NCI-H146 treated with DMSO at 0.1 percent for 48 hours (cell line): ENCODE measurements around the gene LDLRAD1.
A peak's percentile ranks its signal among the peaks of the same experiment; 100 is the strongest.
"Not testable (repeated sequence)": the region's sequence is repeated elsewhere in the genome, so short reads cannot be mapped to it uniquely, and the experiment has no call there.

Source experiments
- DNase-seq: peaks from one replicate; lab custom pipeline; 2025; ENCODE audit not compliant: unreplicated experiment; lab: John Stamatoyannopoulos, UW

Gene LDLRAD1

GRCh38 chr1:54018635-54019034, 649 bp upstream of the LDLRAD1 start:
- no peak for DNase-seq

DNA sequence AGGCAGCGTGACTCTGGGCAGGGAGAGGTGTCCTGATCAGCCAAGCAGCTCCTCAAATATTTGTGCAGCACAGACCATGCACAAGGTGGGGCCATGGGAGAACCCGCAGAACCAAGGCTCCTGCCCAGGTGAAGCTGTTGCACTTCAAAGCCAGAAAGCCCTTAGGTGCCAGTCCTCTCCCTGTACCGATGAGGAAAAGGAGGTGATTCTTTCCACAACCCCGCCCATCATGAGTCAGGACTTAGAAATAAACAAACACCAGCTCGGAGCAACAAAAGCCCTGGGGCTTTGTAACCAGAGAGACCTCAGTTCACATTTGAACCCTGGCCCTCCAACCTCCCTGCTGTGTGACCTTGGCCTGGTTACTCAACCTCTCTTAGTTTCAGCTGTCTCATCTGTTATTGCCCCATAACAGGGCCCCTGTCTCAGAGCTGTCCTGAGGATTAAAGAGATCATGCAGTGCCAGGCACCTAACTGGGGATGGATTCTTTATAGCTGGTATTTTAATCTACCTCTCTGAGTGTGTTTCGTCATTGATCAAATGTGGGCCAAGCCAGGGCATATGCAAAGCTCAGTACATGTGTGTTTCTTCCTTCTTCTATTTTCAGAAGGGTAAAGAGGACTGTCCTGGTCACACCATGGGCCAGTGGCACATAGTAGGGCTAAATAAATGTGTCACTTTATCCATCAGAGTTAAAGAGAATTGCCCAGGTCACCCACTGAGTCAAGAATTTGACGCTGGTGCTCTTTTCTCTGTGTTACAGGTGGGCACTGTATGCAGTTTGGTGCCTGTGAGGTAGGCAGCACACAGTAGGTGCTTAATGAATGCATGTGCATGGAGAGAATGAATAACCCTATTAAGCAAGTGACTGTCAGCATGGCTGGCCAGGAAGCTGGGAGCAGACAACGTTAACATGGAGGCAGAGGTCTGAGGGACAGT, 1.4 kb downstream of the LDLRAD1 start:
- peak; percentile 64 for DNase-seq

GRCh38 chr1:54014009-54014629, 3.9 kb downstream of the LDLRAD1 start:
- no peak for DNase-seq

GRCh38 chr1:54013393-54014008, 4.5 kb downstream of the LDLRAD1 start:
- DNase-seq = no peak

DNA sequence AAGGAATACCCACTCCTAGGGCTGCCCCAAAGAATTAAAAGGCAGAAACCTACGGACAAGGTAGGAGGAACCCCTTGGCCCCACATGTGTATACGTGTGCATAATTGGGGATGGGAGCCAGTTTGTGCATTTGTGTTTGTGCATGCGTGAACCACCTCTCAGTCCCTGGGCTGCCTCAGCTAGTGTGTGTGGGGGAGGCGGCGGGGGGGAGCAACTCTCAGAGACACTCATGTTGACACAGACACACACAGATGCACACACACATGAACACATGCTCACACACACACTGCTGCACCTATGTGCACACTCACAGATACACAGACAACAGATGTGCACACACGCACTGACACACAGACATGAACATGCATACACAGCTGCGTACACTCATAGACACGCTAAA, 5.1 kb downstream of the LDLRAD1 start:
- DNase-seq = no peak

DNA sequence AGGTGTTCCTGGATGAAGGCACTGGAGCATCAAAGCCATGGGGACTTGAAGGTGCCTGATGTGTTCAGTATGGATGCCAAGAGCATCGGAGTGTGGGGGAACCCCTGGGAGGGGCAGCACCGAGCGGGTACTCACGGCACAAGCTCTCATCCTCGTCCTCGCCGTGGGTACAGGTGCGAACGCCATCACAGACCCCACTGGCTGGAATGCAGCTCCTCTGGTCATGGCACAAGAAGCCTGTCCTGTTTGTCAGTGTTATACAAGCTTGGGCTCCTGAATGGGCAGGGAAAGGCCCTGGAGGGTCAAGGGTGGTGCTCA, 6.0 kb downstream of the LDLRAD1 start:
- no peak for DNase-seq

- no peak for DNase-seq
Measured at GRCh38 chr1:54011316-54012007, 6.5 kb downstream of the LDLRAD1 start.

DNA sequence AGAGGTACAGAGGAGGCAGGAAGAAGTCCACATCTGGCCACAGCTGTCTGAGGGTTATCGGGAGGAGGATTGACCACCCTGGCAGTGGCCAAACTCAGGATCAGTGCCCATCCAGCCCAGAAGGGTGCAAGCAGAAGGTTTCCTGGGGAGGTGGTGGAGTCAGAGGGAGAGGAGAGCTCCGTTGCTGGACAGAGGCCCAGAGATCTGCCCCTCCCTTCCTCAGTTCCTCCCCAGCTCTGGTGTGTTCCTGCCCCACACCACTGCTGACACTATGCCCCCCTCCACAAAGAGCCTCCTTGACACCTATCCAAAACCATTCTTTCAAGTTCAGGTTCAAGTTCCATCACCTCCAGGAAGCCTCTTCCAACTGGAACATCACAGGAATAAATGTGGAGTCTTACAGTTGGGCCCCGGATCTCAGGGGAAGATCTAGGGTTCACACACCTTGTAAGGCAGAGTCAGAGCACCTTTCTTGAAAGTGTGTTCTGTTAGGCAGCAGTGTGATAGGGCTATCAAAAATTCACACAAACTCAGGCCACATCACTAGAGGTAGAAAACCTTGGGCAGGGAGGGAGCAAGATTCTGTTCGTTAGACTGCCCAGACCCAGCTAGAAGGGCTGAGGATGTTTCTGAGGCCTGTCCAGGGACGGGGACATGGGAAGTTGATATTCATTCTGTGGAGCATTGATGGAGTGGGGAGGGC, 7.4 kb downstream of the LDLRAD1 start:
- no peak for DNase-seq

DNA sequence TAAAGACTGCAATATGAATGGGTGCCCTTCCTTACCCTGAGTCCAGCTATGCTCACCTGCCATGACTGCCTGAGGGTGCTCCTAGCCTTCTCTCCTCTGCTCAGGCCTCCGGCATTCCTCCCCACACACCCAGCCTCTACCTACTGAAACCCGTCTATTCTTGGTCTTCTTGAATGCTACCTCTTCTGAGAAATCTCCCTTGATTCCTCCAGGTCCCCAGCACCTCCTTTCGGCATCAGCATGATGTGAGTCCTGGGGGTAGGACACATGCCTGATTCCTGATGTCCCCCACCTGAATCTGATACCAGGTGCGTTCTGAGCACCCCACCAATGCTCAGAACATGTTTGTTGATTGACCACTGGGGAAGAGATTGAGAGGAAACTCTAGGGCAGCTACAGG, 8.6 kb downstream of the LDLRAD1 start:
- DNase-seq = no peak

GRCh38 chr1:54008876-54009275, 9.1 kb downstream of the LDLRAD1 start:
- no peak for DNase-seq

DNA sequence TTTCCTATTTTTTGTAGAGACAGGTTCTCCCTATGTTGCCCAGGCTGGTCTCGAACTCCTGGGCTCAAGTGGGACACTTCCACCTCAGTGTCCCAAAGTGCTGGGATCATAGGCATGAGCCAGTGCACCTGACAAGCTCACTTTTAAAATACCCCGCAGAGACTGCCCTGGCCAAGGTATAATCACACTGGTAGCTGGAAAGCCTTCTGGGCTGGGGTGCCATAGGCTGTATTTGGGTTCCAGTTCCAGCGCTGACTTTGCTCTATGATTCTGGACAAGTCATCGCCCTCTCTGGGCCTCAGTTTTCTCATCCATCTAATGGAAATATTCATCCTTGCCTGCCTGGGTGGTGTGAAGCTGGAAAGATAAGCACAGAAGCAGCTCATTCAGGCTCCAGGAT, 10.4 kb downstream of the LDLRAD1 start:
- no peak for DNase-seq

GRCh38 chr1:54006508-54006907, 11.5 kb downstream of the LDLRAD1 start:
- no peak for DNase-seq

DNA sequence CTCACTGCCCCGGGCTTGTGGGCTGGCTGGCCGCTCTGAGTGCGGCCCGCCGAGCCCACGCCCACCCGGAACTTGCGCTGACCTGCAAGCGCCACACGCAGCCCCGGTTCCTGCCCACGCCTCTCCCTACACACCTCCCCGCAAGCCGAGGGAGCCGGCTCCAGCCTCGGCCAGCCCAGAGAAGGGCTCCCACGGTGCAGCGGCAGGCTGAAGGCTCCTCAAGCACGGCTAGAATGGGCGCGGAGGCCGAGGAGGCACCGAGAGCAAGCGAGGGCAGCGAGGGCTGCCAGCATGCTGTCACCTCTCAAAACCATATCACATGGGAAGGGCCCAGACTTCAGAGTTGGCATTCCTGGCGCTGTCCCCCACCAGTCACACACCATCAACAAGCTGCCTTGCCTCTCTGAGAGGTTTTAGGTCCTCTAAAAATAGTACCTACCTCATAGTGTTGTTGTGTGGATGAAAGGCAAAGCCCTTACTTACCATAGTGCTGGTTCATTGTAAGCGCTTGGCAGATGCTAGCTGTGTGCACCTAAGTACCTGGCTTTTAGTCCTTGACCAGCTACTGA, 13.4 kb downstream of the LDLRAD1 start:
- DNase-seq = no peak

DNA sequence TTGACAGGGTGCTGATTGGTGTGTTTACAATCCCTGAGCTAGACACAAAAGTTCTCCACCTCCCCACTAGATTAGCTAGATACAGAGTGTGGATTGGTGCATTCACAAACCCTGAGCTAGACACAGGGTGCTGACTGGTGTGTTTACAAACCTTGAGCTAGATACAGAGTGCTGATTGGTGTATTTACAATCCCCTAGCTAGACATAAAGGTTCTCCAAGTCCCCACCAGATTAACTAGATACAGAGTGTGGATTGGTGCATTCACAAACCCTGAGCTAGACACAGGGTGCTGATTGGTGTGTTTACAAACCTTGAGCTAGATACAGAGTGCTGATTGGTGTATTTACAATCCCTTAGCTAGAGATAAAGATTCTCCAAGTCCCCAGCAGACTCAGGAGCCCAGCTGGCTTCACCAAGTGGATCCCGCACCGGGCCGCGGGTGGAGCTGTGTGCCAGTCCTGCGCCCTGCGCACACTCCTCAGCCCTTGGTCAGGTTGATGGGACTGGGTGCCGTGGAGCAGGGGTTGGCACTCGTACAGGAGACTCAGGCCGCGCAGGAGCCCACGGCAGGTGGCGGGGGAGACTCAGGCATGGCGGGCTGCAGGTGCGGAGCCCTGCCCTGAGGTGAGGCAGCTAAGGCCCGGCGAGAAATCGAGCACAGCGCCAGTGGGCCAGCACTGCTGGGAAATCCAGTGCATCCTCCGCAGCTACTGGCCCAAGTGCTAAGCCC, 14.1 kb downstream of the LDLRAD1 start:
- not testable (repeated sequence) for DNase-seq

DNA sequence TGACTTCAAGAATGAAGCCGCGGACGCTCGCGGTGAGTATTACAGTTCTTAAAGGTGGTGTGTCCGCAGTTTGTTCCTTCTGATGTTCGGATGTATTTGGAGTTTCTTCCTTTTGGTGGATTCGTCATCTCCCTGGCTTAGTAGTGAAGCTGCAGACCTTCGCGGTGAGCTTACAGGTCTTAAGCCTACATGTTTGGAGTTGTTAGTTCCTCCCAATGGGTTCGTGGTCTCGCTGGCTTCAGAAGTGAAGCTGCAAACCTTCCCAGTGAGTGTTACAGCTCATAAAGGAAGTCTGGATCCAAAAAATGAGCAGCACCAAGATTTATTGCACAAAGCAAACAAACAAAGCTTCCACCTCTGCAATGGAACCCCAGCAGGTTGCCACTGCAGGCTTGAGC, 14.7 kb downstream of the LDLRAD1 start:
- DNase-seq = no peak

GRCh38 chr1:54002544-54003248, 15.3 kb downstream of the LDLRAD1 start:
- DNase-seq = no peak

DNA sequence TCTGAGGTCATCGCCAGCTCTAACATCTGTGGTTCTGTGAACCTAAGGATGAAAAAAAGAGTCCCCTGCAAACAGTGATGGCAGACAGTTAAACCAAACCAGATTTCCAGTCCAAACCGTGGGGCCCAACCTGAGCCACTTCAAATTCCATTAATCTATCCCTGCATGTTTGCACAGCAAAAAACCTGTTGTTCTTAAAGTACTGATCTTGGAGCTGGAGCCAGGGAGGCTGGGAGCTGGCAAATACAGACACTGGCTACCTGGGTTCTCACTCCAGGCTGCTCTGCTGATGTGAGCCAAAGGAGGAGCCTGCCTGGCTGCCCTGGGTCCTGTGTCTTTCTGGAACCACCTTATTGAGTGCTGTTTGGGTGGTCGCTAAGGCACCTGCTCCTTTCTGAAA, 16.4 kb downstream of the LDLRAD1 start:
- no peak for DNase-seq

DNA sequence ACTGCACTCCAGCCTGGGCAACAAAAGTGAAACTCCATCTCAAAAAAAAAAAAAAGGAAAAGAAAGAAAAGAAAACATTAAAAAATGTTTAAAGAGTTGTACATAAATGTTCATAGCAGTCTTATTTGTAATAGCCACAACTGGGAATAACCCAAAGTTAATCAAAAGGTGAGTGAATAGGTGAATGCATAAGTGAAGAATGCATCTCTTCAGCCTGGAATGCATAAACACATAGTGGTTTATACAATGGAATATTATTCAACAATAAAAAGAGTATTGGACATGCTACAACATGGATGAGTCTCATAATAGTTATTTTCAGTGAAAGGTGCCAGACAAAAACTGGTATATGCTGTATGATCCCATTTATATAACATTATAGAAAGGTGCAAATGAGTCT, 18.1 kb downstream of the LDLRAD1 start:
- DNase-seq = no peak

DNA sequence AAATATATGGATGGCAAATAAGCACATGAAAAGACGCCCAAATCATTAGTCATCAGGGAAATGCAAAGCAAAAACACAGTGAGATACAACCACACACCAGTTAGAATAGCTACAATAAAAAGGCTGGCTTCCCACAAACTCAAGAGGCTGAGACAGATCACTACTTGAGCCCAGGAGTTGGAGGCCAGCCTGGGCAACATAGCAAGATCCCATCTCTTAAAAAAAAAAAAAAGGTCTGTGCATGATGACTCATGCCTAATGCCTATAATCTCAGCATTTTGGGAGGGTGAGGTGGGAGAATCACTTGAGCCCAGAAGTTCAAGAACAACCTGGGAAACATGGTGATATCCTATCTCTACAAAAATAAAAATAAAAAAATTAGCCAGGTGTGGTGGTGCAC, 19.8 kb downstream of the LDLRAD1 start:
- DNase-seq = no peak
